ENCODE results near the gene OTOP1. TPM values are rescaled to one million over a fixed set of nuclear protein-coding genes. Genes with fewer than 3 reads are reported as not detected.

OTOP1 gene
- total and polyA plus RNA-seq, 2 of the 4 experiments (the other 2 are of a cell fraction): not detected

DNA sequence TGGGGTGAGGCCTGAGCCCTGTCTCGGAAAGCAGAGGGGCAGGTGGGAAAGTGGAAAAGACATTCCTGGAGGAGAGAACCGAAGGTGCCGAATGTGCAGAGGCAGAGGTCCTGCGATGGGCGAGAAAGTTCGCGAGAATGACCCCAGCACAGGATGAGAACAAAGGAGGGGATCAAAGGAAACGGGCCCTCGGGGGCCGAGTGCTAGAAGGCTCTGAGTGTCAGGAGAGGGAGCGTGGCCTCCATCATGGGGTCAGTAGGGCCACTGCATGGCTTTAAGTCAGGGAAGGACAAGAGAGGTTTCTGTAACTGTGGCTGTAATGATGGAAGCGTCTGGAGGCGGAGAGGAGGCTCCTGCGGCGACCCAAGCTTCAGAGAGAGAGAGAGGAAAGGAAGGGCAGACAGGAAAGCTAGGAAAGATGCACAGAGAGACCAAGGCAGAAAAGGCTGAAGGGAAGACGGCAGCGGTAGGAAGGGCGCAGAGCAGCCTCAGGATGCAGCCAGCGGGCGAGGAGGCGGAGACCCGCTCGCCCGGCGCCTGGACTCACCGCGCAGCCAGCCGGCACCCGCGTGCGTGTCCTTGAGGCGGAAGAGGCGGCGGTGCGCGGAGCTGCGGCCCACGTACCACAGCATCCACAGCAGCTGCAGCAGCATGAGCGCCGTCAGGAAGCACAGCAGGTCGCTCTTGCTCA is 669 bp downstream of the OTOP1 start:
- ATAC-seq (ENCODE audit: low read depth): no peak

More for the DNA sequence above, 669 bp downstream of the OTOP1 start:
- Histone ChIP-seq H4K20me1 (ENCODE audit: insufficient read depth, low read length) (no peaks in the 10 kb centered on the region), H3K36me3 (ENCODE audit: control insufficient read depth, insufficient read depth, low read length) (no peaks in the 10 kb centered on the region), H3K9me3 (ENCODE audit: control insufficient read depth, insufficient read depth, low read length) (peaks cover 4% of the 10 kb centered on the region; the same call in 1 of the 2 replicates), H2AFZ (replicated peaks; ENCODE audit: low read length, poor library complexity) (no peak overlapping the region), H2AK9ac (replicated peaks; ENCODE audit: low read depth, low read length, poor library complexity) (no peak overlapping the region), H3K14ac (replicated peaks; ENCODE audit: low read depth, low read length) (no peak overlapping the region), H4K91ac (ENCODE audit: insufficient read depth, low read depth, low read length) (no peak overlapping the region), H2BK15ac (ENCODE audit: low read depth, low read length) (no peak overlapping the region), H3K9ac (ENCODE audit: low read depth, low read length) (no peak overlapping the region), H2BK20ac (ENCODE audit: low read depth, low read length) (no peak overlapping the region), H3K27ac (ENCODE audit: insufficient read depth, low read length) (no peak overlapping the region), H3K79me1 (ENCODE audit: low read depth in 1 of 2, low read length in 2 of 2) (no peaks in the 10 kb centered on the region), H4K8ac (ENCODE audit: low read depth in 2 of 2, low read length in 2 of 2) (no peak overlapping the region), H2BK120ac (ENCODE audit: low read depth, low read length) (no peak overlapping the region), H3K4me2 (ENCODE audit: low read depth, low read length) (no peak overlapping the region), H3K9me1 (ENCODE audit: insufficient read depth, low read length) (no peaks in the 10 kb centered on the region), H3K56ac (ENCODE audit: extremely low read depth, insufficient read depth, low read length) (no peak overlapping the region), H3K4me3 (ENCODE audit: insufficient read depth, low read depth, low read length) (no peak overlapping the region), H3K27me3 (ENCODE audit: control insufficient read depth, insufficient read depth, low read length) (peaks cover 44% of the 10 kb centered on the region), H4K5ac (ENCODE audit: low read depth, low read length) (no peak overlapping the region), H2BK5ac (ENCODE audit: low read depth, low read length, poor library complexity, severe bottlenecking) (no peak overlapping the region), H3K4ac (ENCODE audit: low read depth, low read length) (no peak overlapping the region), H2AK5ac (ENCODE audit: low read depth, low read length) (no peak overlapping the region), H3K23ac (ENCODE audit: low read depth, low read length) (no peak overlapping the region), H3K18ac (ENCODE audit: low read depth, low read length) (no peak overlapping the region), H3K4me1 (ENCODE audit: control insufficient read depth, insufficient read depth, low read length) (no peaks in the 10 kb centered on the region)
- 25% methylated on average over 4 of the region's 41 CpGs; no CpG with 5 or more reads in 1 of the 2 experiments for WGBS, 2 experiments (ENCODE audit: extremely low coverage in 2 of 2, insufficient read length in 1 of 2)
- intact Hi-C loops (cut with micrococcal nuclease): no loop called here
- ChIA-PET POLR2A (ENCODE audit: unreplicated experiment) (no interaction called here), CTCF (no interaction called here)
- in situ Hi-C loops (cut with MboI; ENCODE audit: low sequenced_read_pairs): no loop called here
- dilution Hi-C loops (cut with HindIII; ENCODE audit: low sequenced_read_pairs, unreplicated experiment): no loop called here
- no peak for TF ChIP-seq NFE2L2 (IDR thresholded peaks at IDR 0.05; ENCODE audit: low read depth, low read length)
- no peak for TF ChIP-seq MAFK (IDR thresholded peaks at IDR 0.05; ENCODE audit: low read depth, low read length)
- TF ChIP-seq FOS (IDR thresholded peaks at IDR 0.05; ENCODE audit: low read depth, low read length): no peak
- TF ChIP-seq RCOR1 (IDR thresholded peaks at IDR 0.05; ENCODE audit: insufficient replicate concordance, low read length): no peak
- no peak for TF ChIP-seq SMC3 (IDR thresholded peaks at IDR 0.05; ENCODE audit: low read depth, low read length)
- TF ChIP-seq RAD21 (IDR thresholded peaks at IDR 0.05; ENCODE audit: low read length): no peak
- TF ChIP-seq MXI1 (IDR thresholded peaks at IDR 0.05; ENCODE audit: borderline replicate concordance, low read depth, low read length): no peak
- TF ChIP-seq CEBPB (IDR thresholded peaks at IDR 0.05; ENCODE audit: low read depth, low read length): no peak
- no peak for TF ChIP-seq POLR2A (IDR thresholded peaks at IDR 0.05; ENCODE audit: low read depth, low read length)
- TF ChIP-seq, protein P1, sequence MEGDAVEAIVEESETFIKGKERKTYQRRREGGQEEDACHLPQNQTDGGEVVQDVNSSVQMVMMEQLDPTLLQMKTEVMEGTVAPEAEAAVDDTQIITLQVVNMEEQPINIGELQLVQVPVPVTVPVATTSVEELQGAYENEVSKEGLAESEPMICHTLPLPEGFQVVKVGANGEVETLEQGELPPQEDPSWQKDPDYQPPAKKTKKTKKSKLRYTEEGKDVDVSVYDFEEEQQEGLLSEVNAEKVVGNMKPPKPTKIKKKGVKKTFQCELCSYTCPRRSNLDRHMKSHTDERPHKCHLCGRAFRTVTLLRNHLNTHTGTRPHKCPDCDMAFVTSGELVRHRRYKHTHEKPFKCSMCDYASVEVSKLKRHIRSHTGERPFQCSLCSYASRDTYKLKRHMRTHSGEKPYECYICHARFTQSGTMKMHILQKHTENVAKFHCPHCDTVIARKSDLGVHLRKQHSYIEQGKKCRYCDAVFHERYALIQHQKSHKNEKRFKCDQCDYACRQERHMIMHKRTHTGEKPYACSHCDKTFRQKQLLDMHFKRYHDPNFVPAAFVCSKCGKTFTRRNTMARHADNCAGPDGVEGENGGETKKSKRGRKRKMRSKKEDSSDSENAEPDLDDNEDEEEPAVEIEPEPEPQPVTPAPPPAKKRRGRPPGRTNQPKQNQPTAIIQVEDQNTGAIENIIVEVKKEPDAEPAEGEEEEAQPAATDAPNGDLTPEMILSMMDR (conservative IDR thresholded peaks at IDR 0.05; ENCODE audit: low read depth, low read length): no peak
- TF ChIP-seq, protein P2, sequence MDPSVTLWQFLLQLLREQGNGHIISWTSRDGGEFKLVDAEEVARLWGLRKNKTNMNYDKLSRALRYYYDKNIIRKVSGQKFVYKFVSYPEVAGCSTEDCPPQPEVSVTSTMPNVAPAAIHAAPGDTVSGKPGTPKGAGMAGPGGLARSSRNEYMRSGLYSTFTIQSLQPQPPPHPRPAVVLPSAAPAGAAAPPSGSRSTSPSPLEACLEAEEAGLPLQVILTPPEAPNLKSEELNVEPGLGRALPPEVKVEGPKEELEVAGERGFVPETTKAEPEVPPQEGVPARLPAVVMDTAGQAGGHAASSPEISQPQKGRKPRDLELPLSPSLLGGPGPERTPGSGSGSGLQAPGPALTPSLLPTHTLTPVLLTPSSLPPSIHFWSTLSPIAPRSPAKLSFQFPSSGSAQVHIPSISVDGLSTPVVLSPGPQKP (IDR thresholded peaks at IDR 0.05; ENCODE audit: borderline replicate concordance, low read depth, low read length): no peak
- TF ChIP-seq CHD1 (IDR thresholded peaks at IDR 0.05; ENCODE audit: low read depth, low read length): no peak
- TF ChIP-seq RFX5 (IDR thresholded peaks at IDR 0.05; ENCODE audit: low read depth, low read length): no peak
- TF ChIP-seq USF2 (IDR thresholded peaks at IDR 0.05; ENCODE audit: low read depth, low read length): no peak
- TF ChIP-seq BHLHE40 (IDR thresholded peaks at IDR 0.05; ENCODE audit: low read depth, low read length): no peak
- TF ChIP-seq MAZ (IDR thresholded peaks at IDR 0.05; ENCODE audit: borderline replicate concordance, low read depth, low read length): no peak
- BruUV-seq (replicated peaks): no TSS peak
- DNase-seq: peak; percentile 2

All from IMR-90 (cell line).